Testis (tissue), 2 donors: ENCODE measurements around the gene NIPSNAP3A.

Experiments used
- POLR2A ChIP-seq: fragments of 450-650 bp; IDR thresholded peaks from one replicate; pipeline ENCODE4 v1.6.1; 2017; ENCODE audit warnings: antibody characterized with exemption, mild to moderate bottlenecking, moderate library complexity
- TF ChIP-seq, protein P1 (sequence below), 3 experiments: fragments of 450-650 bp in 2 of 3; fragments of 200-600 bp in 1 of 3; sonication (generic) in 1 of 3; IDR thresholded peaks; one replicate each; pipeline ENCODE4 v1.5.1; 2016 to 2019; ENCODE audit warnings: antibody characterized with exemption in 3 of 3, mild to moderate bottlenecking in 2 of 3, moderate library complexity in 1 of 3

- TF ChIP-seq, protein P1, sequence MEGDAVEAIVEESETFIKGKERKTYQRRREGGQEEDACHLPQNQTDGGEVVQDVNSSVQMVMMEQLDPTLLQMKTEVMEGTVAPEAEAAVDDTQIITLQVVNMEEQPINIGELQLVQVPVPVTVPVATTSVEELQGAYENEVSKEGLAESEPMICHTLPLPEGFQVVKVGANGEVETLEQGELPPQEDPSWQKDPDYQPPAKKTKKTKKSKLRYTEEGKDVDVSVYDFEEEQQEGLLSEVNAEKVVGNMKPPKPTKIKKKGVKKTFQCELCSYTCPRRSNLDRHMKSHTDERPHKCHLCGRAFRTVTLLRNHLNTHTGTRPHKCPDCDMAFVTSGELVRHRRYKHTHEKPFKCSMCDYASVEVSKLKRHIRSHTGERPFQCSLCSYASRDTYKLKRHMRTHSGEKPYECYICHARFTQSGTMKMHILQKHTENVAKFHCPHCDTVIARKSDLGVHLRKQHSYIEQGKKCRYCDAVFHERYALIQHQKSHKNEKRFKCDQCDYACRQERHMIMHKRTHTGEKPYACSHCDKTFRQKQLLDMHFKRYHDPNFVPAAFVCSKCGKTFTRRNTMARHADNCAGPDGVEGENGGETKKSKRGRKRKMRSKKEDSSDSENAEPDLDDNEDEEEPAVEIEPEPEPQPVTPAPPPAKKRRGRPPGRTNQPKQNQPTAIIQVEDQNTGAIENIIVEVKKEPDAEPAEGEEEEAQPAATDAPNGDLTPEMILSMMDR (IDR thresholded peaks at IDR 0.05): no peak
- TF ChIP-seq POLR2A: no peak
These were observed 47.6 kb downstream of the NIPSNAP3A start for GRCh38 chr9:104795082-104795481.
